ENCODE measurements around the gene PLCH2. TPM values are rescaled to one million over a fixed set of nuclear protein-coding genes. Genes with fewer than 3 reads are reported as not detected.
"Not testable (repeated sequence)": the region's sequence is repeated elsewhere in the genome, so short reads cannot be mapped to it uniquely, and the experiment has no call there.

The PLCH2 gene
- total and polyA plus RNA-seq, 9 of the 15 experiments (the other 6 are each of a cell fraction or from before 2014, with no cell fraction given) = 0.16 TPM; not detected in 8

DNA sequence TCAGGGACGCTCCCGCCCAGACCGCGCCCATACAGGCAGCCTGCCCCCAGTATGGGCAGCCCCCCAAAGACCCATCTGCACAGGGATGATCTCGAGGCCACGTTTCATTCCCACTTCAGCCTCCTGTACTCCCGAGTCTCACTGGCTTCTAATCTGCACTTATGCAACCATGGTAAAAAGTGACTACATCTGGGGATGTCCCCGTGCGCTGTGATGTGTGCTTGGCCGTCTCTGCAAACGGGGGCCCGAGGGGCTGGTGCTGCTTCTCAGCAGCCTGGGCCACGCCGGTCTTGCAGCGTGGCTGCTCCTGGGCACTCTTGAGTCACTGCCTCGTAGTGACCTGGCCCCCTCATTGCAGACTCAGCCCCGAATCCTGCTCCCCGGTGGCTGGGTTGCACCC is 17.4 kb upstream of the PLCH2 start (continued):
- TF ChIP-seq SMARCC2 (IDR thresholded peaks at IDR 0.05; ENCODE audit: low read depth) (no peak), BACH1 (tag; IDR thresholded peaks at IDR 0.05) (no peak), EHMT2 (IDR thresholded peaks at IDR 0.05) (no peak), BMI1 (IDR thresholded peaks at IDR 0.05; ENCODE audit: low read length) (no peak), PCBP1 (IDR thresholded peaks at IDR 0.05; ENCODE audit: low read depth, low read length, poor library complexity, severe bottlenecking) (no peak), PHF8 (IDR thresholded peaks at IDR 0.05; ENCODE audit: borderline replicate concordance, low read length) (no peak)
- TF ChIP-seq, protein P1, sequence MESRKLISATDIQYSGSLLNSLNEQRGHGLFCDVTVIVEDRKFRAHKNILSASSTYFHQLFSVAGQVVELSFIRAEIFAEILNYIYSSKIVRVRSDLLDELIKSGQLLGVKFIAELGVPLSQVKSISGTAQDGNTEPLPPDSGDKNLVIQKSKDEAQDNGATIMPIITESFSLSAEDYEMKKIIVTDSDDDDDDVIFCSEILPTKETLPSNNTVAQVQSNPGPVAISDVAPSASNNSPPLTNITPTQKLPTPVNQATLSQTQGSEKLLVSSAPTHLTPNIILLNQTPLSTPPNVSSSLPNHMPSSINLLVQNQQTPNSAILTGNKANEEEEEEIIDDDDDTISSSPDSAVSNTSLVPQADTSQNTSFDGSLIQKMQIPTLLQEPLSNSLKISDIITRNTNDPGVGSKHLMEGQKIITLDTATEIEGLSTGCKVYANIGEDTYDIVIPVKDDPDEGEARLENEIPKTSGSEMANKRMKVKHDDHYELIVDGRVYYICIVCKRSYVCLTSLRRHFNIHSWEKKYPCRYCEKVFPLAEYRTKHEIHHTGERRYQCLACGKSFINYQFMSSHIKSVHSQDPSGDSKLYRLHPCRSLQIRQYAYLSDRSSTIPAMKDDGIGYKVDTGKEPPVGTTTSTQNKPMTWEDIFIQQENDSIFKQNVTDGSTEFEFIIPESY (CRISPR knock-in tag; IDR thresholded peaks at IDR 0.05) = no peak

DNA sequence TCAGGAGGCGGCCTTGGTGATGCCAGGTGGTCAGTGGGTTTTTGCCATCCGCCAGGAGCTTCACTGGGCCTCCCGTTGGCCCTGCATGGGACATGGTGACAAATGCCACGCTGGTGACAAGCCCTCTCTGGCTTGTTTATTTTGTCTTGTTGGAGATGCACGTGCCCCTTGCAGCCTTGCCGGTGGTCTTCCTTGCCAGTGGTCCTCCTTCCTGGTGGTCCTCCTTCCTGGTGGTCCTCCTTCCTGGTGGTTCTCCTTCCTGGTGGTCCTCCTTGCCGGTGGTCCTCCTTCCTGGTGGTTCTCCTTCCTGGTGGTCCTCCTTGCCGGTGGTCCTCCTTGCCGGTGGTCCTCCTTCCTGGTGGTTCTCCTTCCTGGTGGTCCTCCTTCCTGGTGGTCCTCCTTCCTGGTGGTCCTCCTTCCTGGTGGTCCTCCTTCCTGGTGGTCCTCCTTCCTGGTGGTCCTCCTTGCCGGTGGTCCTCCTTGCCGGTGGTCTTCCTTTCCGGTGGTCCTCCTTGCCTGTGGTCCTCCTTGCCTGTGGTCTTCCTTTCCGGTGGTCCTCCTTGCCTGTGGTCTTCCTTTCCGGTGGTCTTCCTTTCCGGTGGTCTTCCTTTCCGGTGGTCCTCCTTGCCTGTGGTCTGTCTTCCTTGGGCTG is 16.9 kb upstream of the PLCH2 start:
- H3K9ac ChIP-seq (ENCODE audit: insufficient read depth in 1 of 2, low read depth in 2 of 2, low read length in 2 of 2); H3K27ac ChIP-seq (ENCODE audit: extremely low read depth, low read depth, low read length); H3K4me3 ChIP-seq; H3K79me2 ChIP-seq (ENCODE audit: control insufficient read depth, insufficient read depth, low read length); intact Hi-C loops (cut with micrococcal nuclease); H3K9me1 ChIP-seq (ENCODE audit: control insufficient read depth, insufficient read depth, low read length); H3K9me3 ChIP-seq (replicated peaks; ENCODE audit: control insufficient read depth, insufficient read depth, low read depth, low read length); CTCF ChIA-PET (ENCODE audit: low intra/inter-chr PET ratio); POLR2A ChIA-PET; H3K36me3 ChIP-seq (ENCODE audit: control insufficient read depth, insufficient read depth, low read length); BruUV-seq (replicated peaks); DNase-seq (ENCODE audit: extremely low read depth in 1 of 4, low spot score in 3 of 4); H2AFZ ChIP-seq (ENCODE audit: low read depth, low read length); in situ Hi-C loops (cut with MboI); ATAC-seq; H3K4me2 ChIP-seq (ENCODE audit: insufficient read depth, low read length); FAIRE-seq: not testable (repeated sequence)
- peaks cover 20% of the 10 kb centered on the region for H4K20me1 ChIP-seq (replicated peaks; ENCODE audit: control insufficient read depth, insufficient read depth, low read length)
- WGBS (ENCODE audit: insufficient coverage, low coverage, missing lambda C conversion rate) = 14% methylated on average over 13 of the region's 16 CpGs
- H3K27me3 ChIP-seq (ENCODE audit: control insufficient read depth in 2 of 2, insufficient read depth in 2 of 2, low read length in 2 of 2) = peaks cover 20 to 78% of the 10 kb centered on the region in 2 experiments; a peak in 3 of 5 replicates
- H3K4me1 ChIP-seq (replicated peaks in 1 of 2; ENCODE audit: control insufficient read depth in 2 of 2, insufficient read depth in 2 of 2, low read length in 2 of 2) = peaks cover 0 to 52% of the 10 kb centered on the region in 2 experiments; a peak in 1 of 5 replicates
- peak; percentile 96 for TF ChIP-seq ZNF263 (CRISPR knock-in tag; IDR thresholded peaks at IDR 0.05; ENCODE audit: borderline replicate concordance)
